DOHH2 (cell line): ENCODE measurements around the gene SH3PXD2A.

Experiments
- H3F3A ChIP-seq: fragments of 200-600 bp; sonication (generic), shearing (Covaris generic); 2 replicates; pipeline ENCODE4 v1.6.0; 2016; ENCODE audit warnings: antibody characterized with exemption, mild to moderate bottlenecking; ENCODE audit not compliant: control insufficient read depth, insufficient read depth
- H3K27ac ChIP-seq: fragments of 200-600 bp; sonication (generic); 2 replicates; pipeline ENCODE4 v1.5.1; 2014; ENCODE audit warnings: low read depth, mild to moderate bottlenecking, low read length, moderate library complexity
- H3K27me3 ChIP-seq: fragments of 200-600 bp; sonication (generic); 2 replicates; pipeline ENCODE4 v1.6.1; 2014; ENCODE audit warnings: mild to moderate bottlenecking, low read length, mixed read lengths; ENCODE audit not compliant: control insufficient read depth
- H3K36me3 ChIP-seq: fragments of 200-600 bp; sonication (generic); 2 replicates; pipeline ENCODE4 v1.6.1; 2014; ENCODE audit warnings: mild to moderate bottlenecking, low read length, moderate library complexity, mixed read lengths; ENCODE audit not compliant: control insufficient read depth
- H3K4me1 ChIP-seq: fragments of 200-600 bp; sonication (generic); 2 replicates; pipeline ENCODE4 v1.6.1; 2014; ENCODE audit warnings: mild to moderate bottlenecking, low read length, mixed read lengths; ENCODE audit not compliant: control insufficient read depth
- H3K4me2 ChIP-seq: fragments of 200-600 bp; sonication (generic); 2 replicates; pipeline ENCODE4 v1.6.0; 2014; ENCODE audit warnings: mild to moderate bottlenecking, low read length, moderate library complexity
- H3K4me3 ChIP-seq: fragments of 200-600 bp; sonication (generic); 2 replicates; pipeline ENCODE4 v1.5.1; 2014; ENCODE audit warnings: mild to moderate bottlenecking, low read length, mixed read lengths
- H3K79me2 ChIP-seq: fragments of 200-600 bp; sonication (generic); 2 replicates; pipeline ENCODE4 v1.6.1; 2014; ENCODE audit warnings: mild to moderate bottlenecking, low read length, mixed read lengths; ENCODE audit not compliant: control insufficient read depth
- H3K9me2 ChIP-seq: fragments of 200-600 bp; sonication (generic); replicated peaks from 2 replicates; pipeline ENCODE4 v1.6.1; 2014; ENCODE audit warnings: mild to moderate bottlenecking, low read length, mixed read lengths; ENCODE audit not compliant: control insufficient read depth
- H3K9me3 ChIP-seq: fragments of 200-600 bp; sonication (generic); 2 replicates; pipeline ENCODE4 v1.6.1; 2014; ENCODE audit warnings: antibody characterized with exemption, low read length, mixed read lengths; ENCODE audit not compliant: control insufficient read depth, insufficient read depth
- H4K20me1 ChIP-seq: fragments of 200-600 bp; sonication (generic); 2 replicates; pipeline ENCODE4 v1.6.0; 2014; ENCODE audit warnings: low read depth, mild to moderate bottlenecking, antibody characterized with exemption, low read length, moderate library complexity; ENCODE audit not compliant: control insufficient read depth, insufficient read depth
- CTCF ChIP-seq: fragments of 200-600 bp; sonication (generic); IDR thresholded peaks from one replicate; pipeline ENCODE4 v1.5.1; 2014; ENCODE audit warnings: antibody characterized with exemption, mild to moderate bottlenecking, low read depth, low read length; ENCODE audit not compliant: poor library complexity, severe bottlenecking
- EZH2phosphoT487 ChIP-seq: fragments of 200-600 bp; sonication (generic); IDR thresholded peaks from 2 replicates; pipeline ENCODE4 v1.6.1; 2017; ENCODE audit warnings: borderline replicate concordance, mild to moderate bottlenecking, antibody characterized with exemption, low read length, moderate library complexity, mixed read lengths

The SH3PXD2A gene

DNA sequence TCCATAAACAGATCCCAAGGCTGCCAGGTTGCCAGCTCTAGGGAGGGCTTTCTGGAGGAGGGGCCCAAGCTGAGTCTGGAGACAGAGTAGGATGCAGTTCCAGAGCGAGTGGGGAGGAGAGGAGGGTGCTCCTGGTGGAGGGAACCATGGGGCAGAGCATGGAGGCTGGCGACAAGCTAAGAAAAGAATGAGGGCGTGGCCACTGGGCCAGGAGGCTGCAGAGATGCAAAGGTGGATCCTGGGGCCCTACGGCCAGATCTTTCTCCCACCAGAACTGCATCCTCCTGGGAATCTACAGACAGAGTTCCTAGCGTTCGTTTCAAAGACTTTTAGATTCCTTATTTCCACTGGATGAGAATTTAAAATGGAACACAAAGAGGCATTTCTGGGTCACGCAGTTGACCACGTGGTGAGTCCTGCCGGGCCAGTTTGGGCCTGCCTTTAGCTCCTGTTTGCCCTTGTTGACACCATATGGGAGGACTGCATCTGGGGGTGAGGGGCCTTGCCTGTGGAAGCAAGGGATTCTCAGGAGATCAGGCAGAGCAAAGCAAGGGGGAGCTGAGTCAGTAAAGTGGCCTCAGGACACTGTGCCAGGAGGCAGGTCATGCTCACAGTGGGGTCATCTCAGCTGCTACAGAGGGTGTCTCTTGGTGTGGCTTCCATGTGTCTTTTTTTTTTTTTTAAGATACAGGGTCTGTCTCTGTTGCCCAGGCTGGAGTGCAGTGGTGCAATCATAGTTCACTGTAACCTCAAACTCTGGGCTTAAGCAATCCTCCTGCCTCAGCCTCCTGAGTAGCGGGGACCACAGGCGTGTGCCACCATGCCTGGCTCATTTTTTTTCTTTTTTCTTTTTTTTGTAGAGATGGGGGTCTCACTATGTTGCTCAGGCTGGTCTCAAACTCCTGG, 137.8 kb downstream of the SH3PXD2A start:
- TF ChIP-seq CTCF (no peak), EZH2phosphoT487 (no peak)
- Histone ChIP-seq H3F3A (no peaks in the 10 kb centered on the region), H3K27ac (no peak overlapping the region), H3K4me3 (no peak overlapping the region), H3K4me2 (no peak overlapping the region), H3K79me2 (no peaks in the 10 kb centered on the region), H3K36me3 (no peaks in the 10 kb centered on the region), H4K20me1 (no peaks in the 10 kb centered on the region), H3K4me1 (no peaks in the 10 kb centered on the region), H3K9me3 (no peaks in the 10 kb centered on the region), H3K27me3 (no peaks in the 10 kb centered on the region), H3K9me2 (no peaks in the 10 kb centered on the region)

GRCh38 chr10:103716206-103717160, 138.9 kb downstream of the SH3PXD2A start:
- Histone ChIP-seq H4K20me1 (no peaks in the 10 kb centered on the region), H3K4me3 (no peak overlapping the region), H3K36me3 (no peaks in the 10 kb centered on the region), H3K4me1 (no peaks in the 10 kb centered on the region), H3K27me3 (no peaks in the 10 kb centered on the region), H3F3A (no peaks in the 10 kb centered on the region), H3K9me3 (no peaks in the 10 kb centered on the region), H3K27ac (no peak overlapping the region), H3K9me2 (no peaks in the 10 kb centered on the region), H3K4me2 (no peak overlapping the region), H3K79me2 (no peaks in the 10 kb centered on the region)
- TF ChIP-seq CTCF, result no peak
- no peak for TF ChIP-seq EZH2phosphoT487

GRCh38 chr10:103715430-103715829, 139.9 kb downstream of the SH3PXD2A start:
- Histone ChIP-seq H3K36me3 (no peaks in the 10 kb centered on the region), H3K4me3 (no peak overlapping the region), H3K9me3 (no peaks in the 10 kb centered on the region), H3K79me2 (no peaks in the 10 kb centered on the region), H3K4me2 (no peak overlapping the region), H3K9me2 (no peaks in the 10 kb centered on the region), H3F3A (no peaks in the 10 kb centered on the region), H3K4me1 (no peaks in the 10 kb centered on the region), H3K27me3 (no peaks in the 10 kb centered on the region), H3K27ac (no peak overlapping the region), H4K20me1 (no peaks in the 10 kb centered on the region)
- TF ChIP-seq EZH2phosphoT487 (no peak), CTCF (no peak)
